Measurements from ENCODE around the gene CSRNP3.

GRCh38 chr2:165472922-165473321 lies 3.4 kb downstream of the CSRNP3 start:
- TF ChIP-seq POLR2AphosphoS5 (IDR thresholded peaks at IDR 0.05) = no peak
- no peak for TF ChIP-seq CTCF (IDR thresholded peaks at IDR 0.05)

Data from upper lobe of left lung (tissue), 4 donors.